SK-N-SH treated with all-trans-retinoic acid at 6 μM for 48 hours (cell line): ENCODE data around the gene ATP6V0B.

ENCODE experiments used
- CREB5 ChIP-seq: fragments of 250-450 bp; sonication (Bioruptor Pico); IDR thresholded peaks from 2 replicates; pipeline ENCODE4 v1.5.1; 2020; ENCODE audit warnings: low read depth, mild to moderate bottlenecking, moderate library complexity
- CSRNP3 ChIP-seq: fragments of 250-450 bp; sonication (Bioruptor Pico); IDR thresholded peaks from 2 replicates; pipeline ENCODE4 v1.5.1; 2021; ENCODE audit warnings: mild to moderate bottlenecking, moderate library complexity
- GLIS3 ChIP-seq: fragments of 250-450 bp; sonication (Bioruptor Pico); IDR thresholded peaks from 2 replicates; pipeline ENCODE4 v1.5.0; 2020; ENCODE audit warnings: mild to moderate bottlenecking, moderate library complexity
- OSR1 ChIP-seq: fragments of 250-450 bp; sonication (Bioruptor Pico); IDR thresholded peaks from 2 replicates; pipeline ENCODE4 v1.8.0; 2022; ENCODE audit warnings: moderate library complexity, mild to moderate bottlenecking, inconsistent platforms
- PATZ1 ChIP-seq: fragments of 250-450 bp; sonication (Bioruptor Pico); IDR thresholded peaks from 2 replicates; pipeline ENCODE4 v1.8.0; 2020; ENCODE audit warnings: mild to moderate bottlenecking, moderate library complexity, borderline replicate concordance
- SNAI2 ChIP-seq: fragments of 250-450 bp; sonication (Bioruptor Pico); IDR thresholded peaks from 2 replicates; pipeline ENCODE4 v1.5.0; 2020; ENCODE audit warnings: mild to moderate bottlenecking, moderate library complexity
- ZFP3 ChIP-seq: fragments of 250-450 bp; sonication (Bioruptor Pico); IDR thresholded peaks from 2 replicates; pipeline ENCODE4 v1.5.0; 2020; ENCODE audit warnings: mild to moderate bottlenecking, moderate library complexity
- ZFP30 ChIP-seq: fragments of 450-650 bp; formaldehyde crosslinking; IDR thresholded peaks from 2 replicates; pipeline ENCODE4 v1.5.0; 2022; ENCODE audit warnings: mild to moderate bottlenecking, moderate library complexity

DNA sequence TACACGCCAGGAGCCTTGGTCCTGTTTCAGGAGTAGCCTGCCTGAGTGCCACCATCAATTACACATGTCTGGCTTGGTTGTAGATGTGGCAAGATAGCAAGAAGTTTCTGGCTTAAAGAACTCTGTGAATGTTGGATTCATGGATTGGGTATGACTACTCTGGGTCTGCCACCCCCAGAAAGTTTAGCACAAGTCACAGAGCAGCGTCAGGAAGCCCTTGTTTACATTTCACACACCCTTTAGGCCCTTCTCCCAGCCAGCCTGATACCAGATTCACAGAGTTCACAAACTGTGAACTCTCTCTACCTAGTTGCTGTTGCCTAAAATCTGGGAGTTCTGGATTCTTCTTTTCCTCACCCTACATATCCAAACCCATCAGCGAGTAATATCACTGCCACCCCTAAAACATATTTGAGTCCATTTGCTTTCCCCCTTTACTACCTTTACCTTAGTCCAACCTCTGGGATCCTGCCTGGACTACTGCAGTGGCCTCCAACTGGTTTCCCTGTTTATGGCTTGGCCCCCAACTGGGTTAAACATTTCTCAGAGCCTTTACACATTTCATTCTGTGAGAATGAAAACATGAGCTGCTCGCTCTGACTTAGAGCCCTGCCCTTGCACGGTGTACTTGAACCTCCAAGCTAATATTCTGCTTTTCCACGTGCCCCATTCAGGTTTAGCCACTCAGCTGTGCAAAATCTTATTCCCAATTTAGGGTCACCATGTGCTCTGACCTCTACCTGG, 12.6 kb downstream of the ATP6V0B start:
- no peak for TF ChIP-seq CREB5 (CRISPR knock-in tag)
- no peak for TF ChIP-seq CSRNP3 (CRISPR knock-in tag)
- TF ChIP-seq OSR1: no peak
- no peak for TF ChIP-seq ZFP30 (CRISPR knock-in tag)
- TF ChIP-seq SNAI2 (CRISPR knock-in tag): no peak
- no peak for TF ChIP-seq ZFP3
- TF ChIP-seq GLIS3: no peak
- no peak for TF ChIP-seq PATZ1
